Measurements from ENCODE around the gene WDR70. TPM values are rescaled to one million over a fixed set of nuclear protein-coding genes. Genes with fewer than 3 reads are reported as not detected.

The WDR70 gene
- total and polyA plus RNA-seq, 2 of the 8 experiments (the other 6 are each of a cell fraction or from before 2014, with no cell fraction given) = 10.6 to 37.4 TPM

DNA sequence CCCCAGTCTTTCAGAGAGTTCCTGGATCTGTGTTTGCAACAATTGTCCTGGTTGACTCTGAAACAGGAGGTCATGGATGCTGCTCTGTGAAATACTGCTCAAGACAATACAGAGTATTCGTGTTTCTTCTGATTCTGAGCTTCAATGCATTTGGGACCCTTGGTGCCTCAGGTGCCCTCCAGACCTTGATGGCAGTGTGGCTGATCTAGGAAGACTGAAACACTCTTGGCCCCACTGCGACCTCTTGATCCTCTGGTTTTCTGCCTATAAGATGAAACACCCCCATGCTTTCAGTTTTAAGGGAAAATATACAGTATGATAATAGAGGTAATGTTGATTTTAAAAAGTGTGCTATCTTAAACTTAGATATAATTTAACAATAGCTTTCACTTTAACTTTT lies 393.1 kb downstream of the WDR70 start:
- Histone ChIP-seq H3K23me2 (ENCODE audit: low read depth, low read length) (no peaks in the 10 kb centered on the region), H3K36me3 (ENCODE audit: control insufficient read depth in 2 of 4, insufficient read depth in 4 of 4, low read length in 3 of 4) (no peaks in the 10 kb centered on the region), H2BK20ac (ENCODE audit: low read length) (no peak overlapping the region), H3K4ac (replicated peaks; ENCODE audit: insufficient read length, low read depth, low read length) (no peak overlapping the region), H3K18ac (ENCODE audit: extremely low read depth, low read length) (no peak overlapping the region), H2BK5ac (ENCODE audit: low read depth, low read length) (no peak overlapping the region), H3K9me3 (ENCODE audit: insufficient read depth in 2 of 2, low read depth in 1 of 2, low read length in 1 of 2) (peaks cover 9 to 14% of the 10 kb centered on the region in 2 experiments; a peak in 3 of 4 replicates), H3K27ac (ENCODE audit: low read depth, low read length) (no peak overlapping the region), H2AFZ (ENCODE audit: low read length) (no peak overlapping the region), H2AK5ac (ENCODE audit: low read depth, low read length) (no peak overlapping the region), H4K8ac (ENCODE audit: extremely low read depth, insufficient read depth, low read length) (no peak overlapping the region), H3K56ac (replicated peaks; ENCODE audit: insufficient read length, low read depth, low read length) (no peak overlapping the region), H3K4me1 (replicated peaks in 1 of 4; ENCODE audit: control insufficient read depth in 3 of 4, insufficient read depth in 4 of 4, low read length in 3 of 4) (no peaks in the 10 kb centered on the region), H3K14ac (ENCODE audit: insufficient read length) (no peak overlapping the region), H3K27me3 (replicated peaks in 1 of 4; ENCODE audit: control insufficient read depth in 3 of 4, extremely low read depth in 1 of 4, insufficient read depth in 3 of 4, low read length in 3 of 4) (no peaks in the 10 kb centered on the region), H2BK15ac (ENCODE audit: low read length) (no peak overlapping the region), H3K9ac (replicated peaks in 1 of 4; ENCODE audit: extremely low read depth in 1 of 4, low read depth in 3 of 4, low read length in 3 of 4) (no peak overlapping the region), H4K20me1 (replicated peaks in 1 of 2; ENCODE audit: control insufficient read depth in 1 of 2, insufficient read depth in 2 of 2, low read length in 2 of 2) (no peaks in the 10 kb centered on the region), H4K5ac (ENCODE audit: insufficient read length, low read depth, low read length) (no peak overlapping the region), H3K79me1 (ENCODE audit: low read depth, low read length) (no peaks in the 10 kb centered on the region), H3K4me3 (ENCODE audit: extremely low read depth in 1 of 4, insufficient read depth in 2 of 4, low read depth in 3 of 4, low read length in 4 of 4) (no peak overlapping the region), H2BK120ac (replicated peaks; ENCODE audit: low read depth, low read length) (no peak overlapping the region), H3K4me2 (ENCODE audit: insufficient read depth in 1 of 2, low read depth in 2 of 2, low read length in 2 of 2) (no peak overlapping the region), H4K91ac (replicated peaks; ENCODE audit: insufficient read length, low read length) (no peak overlapping the region), H3K23ac (ENCODE audit: insufficient read length) (no peak overlapping the region), H2BK12ac (ENCODE audit: low read depth, low read length) (no peak overlapping the region), H3K79me2 (ENCODE audit: control insufficient read depth in 1 of 2, insufficient read depth in 2 of 2, low read length in 2 of 2) (no peaks in the 10 kb centered on the region)
- 90% methylated on average over 2 of the region's 2 CpGs; no CpG with 5 or more reads in 1 of the 2 experiments for WGBS, 2 experiments (ENCODE audit: extremely low coverage in 1 of 2, insufficient coverage in 1 of 2, insufficient read length in 1 of 2, insufficient replicate concordance in 2 of 2, low coverage in 1 of 2, low lambda C conversion rate in 2 of 2, missing lambda C conversion rate in 1 of 2)
- no peak for DNase-seq (ENCODE audit: low read depth in 1 of 2, low spot score in 2 of 2)
- ChIA-PET POLR2A (ENCODE audit: partially characterized antibody) (no interaction called here), CTCF (ENCODE audit: partially characterized antibody) (interaction anchor here (0.8 to 4.5 kb wide), 5 partner anchors 9 to 419 kb away, joined by 3 to 20 read pairs (median 5); no protein-coding TSS in a partner anchor)
- no peak for FAIRE-seq
- TF ChIP-seq GABPA (IDR thresholded peaks at IDR 0.05; ENCODE audit: borderline replicate concordance, insufficient read depth, low read length) (no peak), TEAD4 (IDR thresholded peaks at IDR 0.05; ENCODE audit: low read depth, low read length) (no peak), PHF8 (conservative IDR thresholded peaks at IDR 0.05; ENCODE audit: low read depth, low read length) (no peak), BRCA1 (IDR thresholded peaks at IDR 0.05; ENCODE audit: low read depth, low read length) (no peak), NRF1 (IDR thresholded peaks at IDR 0.05; ENCODE audit: low read depth, low read length) (no peak), SIRT6 (IDR thresholded peaks at IDR 0.05; ENCODE audit: low read length) (no peak)
